Measurements from ENCODE around the gene MAP3K2. TPM values are rescaled to one million over a fixed set of nuclear protein-coding genes. Genes with fewer than 3 reads are reported as not detected.

MAP3K2 gene
- total and polyA plus RNA-seq, 2 of the 4 experiments (the other 2 are of a cell fraction): 6.2 to 30.8 TPM

DNA sequence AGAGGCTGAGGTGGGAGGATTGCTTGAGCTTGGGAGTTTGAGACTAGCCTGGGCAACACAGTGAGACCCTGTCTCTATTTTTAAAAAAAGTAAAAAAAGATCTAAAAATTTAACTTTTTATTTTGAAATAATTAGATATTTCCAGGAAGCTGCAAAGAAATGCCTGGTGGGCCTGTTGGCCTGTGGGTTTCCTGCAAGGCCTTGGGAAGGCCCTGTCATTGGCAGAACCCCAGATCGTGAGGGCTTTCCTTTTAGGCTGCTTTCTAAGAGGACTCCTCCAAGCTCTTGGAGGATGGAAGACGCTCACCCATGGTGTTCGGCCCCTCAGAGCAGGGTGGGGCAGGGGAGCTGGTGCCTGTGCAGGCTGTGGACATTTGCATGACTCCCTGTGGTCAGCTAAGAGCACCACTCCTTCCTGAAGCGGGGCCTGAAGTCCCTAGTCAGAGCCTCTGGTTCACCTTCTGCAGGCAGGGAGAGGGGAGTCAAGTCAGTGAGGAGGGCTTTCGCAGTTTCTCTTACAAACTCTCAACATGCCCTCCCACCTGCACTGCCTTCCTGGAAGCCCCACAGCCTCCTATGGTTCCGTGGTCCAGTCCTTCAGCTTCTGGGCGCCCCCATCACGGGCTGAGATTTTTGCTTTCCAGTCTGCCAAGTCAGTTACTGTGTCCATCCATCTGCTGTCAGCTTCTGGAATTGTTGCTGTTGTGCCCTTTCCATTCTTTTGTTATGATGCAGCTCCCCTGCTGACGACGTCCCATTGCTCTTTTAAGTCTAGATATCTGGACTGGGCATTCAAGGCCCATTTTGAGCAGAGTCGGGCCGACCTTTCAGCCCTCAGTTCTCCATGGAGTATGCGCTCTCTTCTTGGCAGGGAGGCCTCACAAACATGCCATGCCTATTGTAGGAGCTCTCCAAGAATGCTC is 37.1 kb upstream of the MAP3K2 start:
- Histone ChIP-seq H2BK5ac (ENCODE audit: low read depth, low read length, poor library complexity, severe bottlenecking) (no peak overlapping the region), H3K9ac (ENCODE audit: low read depth, low read length) (no peak overlapping the region), H3K9me3 (ENCODE audit: control insufficient read depth, insufficient read depth, low read length) (no peaks in the 10 kb centered on the region), H3K4ac (ENCODE audit: low read depth, low read length) (no peak overlapping the region), H3K18ac (ENCODE audit: low read depth, low read length) (no peak overlapping the region), H3K27ac (ENCODE audit: insufficient read depth, low read length) (no peak overlapping the region), H4K20me1 (ENCODE audit: insufficient read depth, low read length) (no peaks in the 10 kb centered on the region; the same call in 1 of the 2 replicates), H3K23ac (ENCODE audit: low read depth, low read length) (no peak overlapping the region), H3K27me3 (ENCODE audit: control insufficient read depth, insufficient read depth, low read length) (peaks cover 26% of the 10 kb centered on the region), H2AK9ac (replicated peaks; ENCODE audit: low read depth, low read length, poor library complexity) (no peak overlapping the region), H2BK15ac (ENCODE audit: low read depth, low read length) (no peak overlapping the region), H2BK120ac (ENCODE audit: low read depth, low read length) (no peak overlapping the region), H3K4me2 (ENCODE audit: low read depth, low read length) (no peak overlapping the region), H3K4me1 (ENCODE audit: control insufficient read depth, insufficient read depth, low read length) (no peaks in the 10 kb centered on the region; the same call in 1 of the 2 replicates), H2AK5ac (ENCODE audit: low read depth, low read length) (no peak overlapping the region), H3K14ac (replicated peaks; ENCODE audit: low read depth, low read length) (no peak overlapping the region), H4K8ac (ENCODE audit: low read depth in 2 of 2, low read length in 2 of 2) (no peak overlapping the region), H3K36me3 (ENCODE audit: control insufficient read depth, insufficient read depth, low read length) (no peaks in the 10 kb centered on the region), H2BK20ac (ENCODE audit: low read depth, low read length) (no peak overlapping the region), H3K56ac (ENCODE audit: extremely low read depth, insufficient read depth, low read length) (no peak overlapping the region), H3K9me1 (ENCODE audit: insufficient read depth, low read length) (no peaks in the 10 kb centered on the region), H3K79me1 (ENCODE audit: low read depth in 1 of 2, low read length in 2 of 2) (no peaks in the 10 kb centered on the region), H2AFZ (replicated peaks; ENCODE audit: low read length, poor library complexity) (peak overlapping the region; percentile 44), H4K5ac (ENCODE audit: low read depth, low read length) (no peak overlapping the region), H3K4me3 (ENCODE audit: insufficient read depth, low read depth, low read length) (no peak overlapping the region), H4K91ac (ENCODE audit: insufficient read depth, low read depth, low read length) (no peak overlapping the region)
- BruUV-seq (replicated peaks): no TSS peak
- ChIA-PET CTCF (interaction anchor here (0.6 to 0.9 kb wide), 2 partner anchors 9 to 120 kb away, joined by 3 to 4 read pairs; no protein-coding TSS in a partner anchor), POLR2A (ENCODE audit: unreplicated experiment) (no interaction called here)
- DNase-seq: no peak
- ATAC-seq (ENCODE audit: low read depth): no peak
- WGBS, 2 experiments (ENCODE audit: extremely low coverage in 2 of 2, insufficient read length in 1 of 2): 76% methylated on average over 6 of the region's 13 CpGs; no CpG with 5 or more reads in 1 of the 2 experiments
- intact Hi-C loops (cut with micrococcal nuclease) (no loop called here), in situ Hi-C loops (cut with MboI; ENCODE audit: low sequenced_read_pairs) (no loop called here), dilution Hi-C loops (cut with HindIII; ENCODE audit: low sequenced_read_pairs, unreplicated experiment) (no loop called here)
- no peak for TF ChIP-seq POLR2A (IDR thresholded peaks at IDR 0.05; ENCODE audit: low read depth, low read length)
- TF ChIP-seq, protein P1, sequence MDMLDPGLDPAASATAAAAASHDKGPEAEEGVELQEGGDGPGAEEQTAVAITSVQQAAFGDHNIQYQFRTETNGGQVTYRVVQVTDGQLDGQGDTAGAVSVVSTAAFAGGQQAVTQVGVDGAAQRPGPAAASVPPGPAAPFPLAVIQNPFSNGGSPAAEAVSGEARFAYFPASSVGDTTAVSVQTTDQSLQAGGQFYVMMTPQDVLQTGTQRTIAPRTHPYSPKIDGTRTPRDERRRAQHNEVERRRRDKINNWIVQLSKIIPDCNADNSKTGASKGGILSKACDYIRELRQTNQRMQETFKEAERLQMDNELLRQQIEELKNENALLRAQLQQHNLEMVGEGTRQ (IDR thresholded peaks at IDR 0.05; ENCODE audit: low read depth, low read length): no peak
- no peak for TF ChIP-seq CHD1 (IDR thresholded peaks at IDR 0.05; ENCODE audit: low read depth, low read length)
- no peak for TF ChIP-seq FOS (IDR thresholded peaks at IDR 0.05; ENCODE audit: low read depth, low read length)
- TF ChIP-seq, protein P2, sequence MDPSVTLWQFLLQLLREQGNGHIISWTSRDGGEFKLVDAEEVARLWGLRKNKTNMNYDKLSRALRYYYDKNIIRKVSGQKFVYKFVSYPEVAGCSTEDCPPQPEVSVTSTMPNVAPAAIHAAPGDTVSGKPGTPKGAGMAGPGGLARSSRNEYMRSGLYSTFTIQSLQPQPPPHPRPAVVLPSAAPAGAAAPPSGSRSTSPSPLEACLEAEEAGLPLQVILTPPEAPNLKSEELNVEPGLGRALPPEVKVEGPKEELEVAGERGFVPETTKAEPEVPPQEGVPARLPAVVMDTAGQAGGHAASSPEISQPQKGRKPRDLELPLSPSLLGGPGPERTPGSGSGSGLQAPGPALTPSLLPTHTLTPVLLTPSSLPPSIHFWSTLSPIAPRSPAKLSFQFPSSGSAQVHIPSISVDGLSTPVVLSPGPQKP (IDR thresholded peaks at IDR 0.05; ENCODE audit: borderline replicate concordance, low read depth, low read length): no peak
- no peak for TF ChIP-seq MXI1 (IDR thresholded peaks at IDR 0.05; ENCODE audit: borderline replicate concordance, low read depth, low read length)
- no peak for TF ChIP-seq RFX5 (IDR thresholded peaks at IDR 0.05; ENCODE audit: low read depth, low read length)
- no peak for TF ChIP-seq RAD21 (IDR thresholded peaks at IDR 0.05; ENCODE audit: low read length)
- no peak for TF ChIP-seq NFE2L2 (IDR thresholded peaks at IDR 0.05; ENCODE audit: low read depth, low read length)
- TF ChIP-seq RCOR1 (IDR thresholded peaks at IDR 0.05; ENCODE audit: insufficient replicate concordance, low read length): no peak
- no peak for TF ChIP-seq BHLHE40 (IDR thresholded peaks at IDR 0.05; ENCODE audit: low read depth, low read length)
- no peak for TF ChIP-seq MAZ (IDR thresholded peaks at IDR 0.05; ENCODE audit: borderline replicate concordance, low read depth, low read length)
- no peak for TF ChIP-seq SMC3 (IDR thresholded peaks at IDR 0.05; ENCODE audit: low read depth, low read length)
